Measurements from ENCODE around the gene GALNT10.

Gene GALNT10

DNA sequence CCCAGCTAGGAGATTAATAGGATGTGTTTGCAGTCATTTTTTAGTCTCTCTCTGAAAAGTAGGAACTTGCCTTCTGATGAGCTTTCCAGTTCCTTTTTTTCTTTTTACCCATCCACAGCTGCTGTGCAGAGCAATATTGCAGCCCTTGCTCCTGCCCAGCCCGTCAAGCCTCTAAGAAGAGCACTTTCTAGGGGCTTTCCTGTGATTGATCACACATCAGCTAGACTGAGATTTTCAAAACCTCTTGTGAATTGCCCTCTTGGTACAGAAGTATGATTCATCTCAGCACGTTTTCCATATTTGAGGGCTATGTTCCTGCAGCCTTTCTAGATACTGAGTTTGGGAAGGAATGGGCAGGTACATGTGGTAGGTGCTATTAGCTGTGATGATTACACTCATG, 93.9 kb downstream of the GALNT10 start:
- Mint-ChIP-seq H3K4me3 (no peak overlapping the region), H3K9me3 (no peaks in the 10 kb centered on the region), H3K27ac (peak overlapping the region; percentile 27), H3K4me1 (peaks cover 17 to 32% of the 10 kb centered on the region in 2 donors), H3K27me3 (no peaks in the 10 kb centered on the region), H3K36me3 (peaks cover 0 to 8% of the 10 kb centered on the region in 2 donors)
- peak; percentile 42 for DNase-seq
- peak; percentile 99 to 100 for ATAC-seq (replicated peaks)

DNA sequence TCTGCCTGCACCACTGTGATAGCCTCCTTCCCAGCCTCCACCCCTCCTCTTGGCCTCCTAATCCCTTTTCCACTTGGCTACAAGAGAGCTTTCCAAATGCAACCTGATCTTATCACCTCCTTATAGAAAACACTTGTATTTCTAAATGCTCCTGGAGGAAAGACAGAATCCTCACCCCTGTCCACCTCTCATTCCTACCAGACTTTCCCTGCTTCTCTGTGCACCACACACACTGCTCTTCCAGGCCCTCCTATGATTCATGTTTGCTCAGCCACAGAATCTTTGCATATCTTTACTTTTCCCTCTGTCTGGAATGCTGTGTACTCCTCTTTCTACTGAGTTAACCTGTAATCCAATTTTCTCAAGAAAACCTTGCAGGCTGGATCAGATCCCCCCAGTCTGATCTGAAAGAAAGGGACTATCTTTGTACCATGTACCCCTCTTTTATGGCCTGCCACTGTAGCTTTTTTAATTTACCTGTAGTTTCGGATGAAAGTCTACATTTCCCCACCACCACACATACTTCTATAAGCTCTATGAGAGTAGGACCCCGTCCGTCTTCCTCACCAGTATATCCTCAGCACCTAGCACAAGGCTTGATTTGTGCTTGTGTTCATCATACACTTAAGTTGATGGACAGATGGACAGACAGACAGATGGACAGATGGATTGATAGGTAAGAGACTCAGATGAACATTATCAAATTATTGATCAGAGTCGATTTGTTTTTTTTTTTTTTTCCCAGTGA, 95.3 kb downstream of the GALNT10 start:
- H3K4me1 Mint-ChIP-seq = peaks cover 17 to 32% of the 10 kb centered on the region in 2 donors
- ATAC-seq (replicated peaks) = no peak
- no peak for DNase-seq
- peaks cover 0 to 8% of the 10 kb centered on the region in 2 donors for H3K36me3 Mint-ChIP-seq
- H3K9me3 Mint-ChIP-seq = no peaks in the 10 kb centered on the region
- H3K27me3 Mint-ChIP-seq = no peaks in the 10 kb centered on the region
- H3K4me3 Mint-ChIP-seq = no peak overlapping the region
- H3K27ac Mint-ChIP-seq = no peak overlapping the region

DNA sequence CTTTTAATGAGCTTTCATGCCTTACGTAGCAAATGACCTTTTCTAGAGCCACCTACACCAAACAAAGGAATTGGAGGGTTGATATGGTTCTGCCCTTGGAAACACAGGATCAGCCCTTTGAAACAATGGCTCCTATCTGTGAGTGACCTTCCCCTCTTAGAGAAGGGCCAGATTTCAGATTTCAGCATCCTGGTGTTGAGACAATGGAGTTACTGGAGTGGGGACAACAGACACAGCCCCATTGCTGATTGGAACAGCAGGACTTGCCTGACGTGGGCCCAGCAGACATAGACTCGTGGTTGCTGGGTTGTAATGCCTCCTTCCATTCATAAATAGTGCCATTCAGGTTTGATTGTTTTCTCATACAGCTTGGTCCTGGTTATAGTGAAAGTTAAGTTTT, 96.0 kb downstream of the GALNT10 start:
- H3K27ac Mint-ChIP-seq = no peak overlapping the region
- H3K4me3 Mint-ChIP-seq = no peak overlapping the region
- ATAC-seq (replicated peaks) (no peak), DNase-seq (no peak)
- no peaks in the 10 kb centered on the region for H3K9me3 Mint-ChIP-seq
- no peaks in the 10 kb centered on the region for H3K27me3 Mint-ChIP-seq
- H3K4me1 Mint-ChIP-seq = peaks cover 17 to 32% of the 10 kb centered on the region in 2 donors
- H3K36me3 Mint-ChIP-seq = peaks cover 0 to 7% of the 10 kb centered on the region in 2 donors

DNA sequence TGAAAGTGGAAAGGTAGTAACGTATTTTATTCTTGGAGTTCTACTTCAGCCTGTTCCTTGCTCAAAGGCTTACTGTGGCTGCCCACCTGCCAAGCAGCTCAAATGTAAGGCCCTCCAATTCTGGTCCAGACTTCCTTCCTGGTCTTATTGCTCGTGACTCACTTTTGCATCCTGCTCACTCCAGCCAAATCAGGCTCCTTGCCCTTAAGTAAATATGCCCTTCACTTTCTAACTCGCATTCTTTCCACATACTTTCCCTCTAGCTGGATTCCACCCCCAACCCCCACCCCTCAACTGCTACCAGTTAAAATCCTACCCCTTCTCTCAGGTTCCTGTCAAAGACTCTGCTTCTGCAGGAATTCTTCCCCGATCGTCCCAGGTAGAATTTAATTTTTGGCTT, 96.6 kb downstream of the GALNT10 start:
- DNase-seq (no peak), ATAC-seq (replicated peaks) (no peak)
- no peaks in the 10 kb centered on the region for H3K27me3 Mint-ChIP-seq
- H3K27ac Mint-ChIP-seq = no peak overlapping the region
- H3K36me3 Mint-ChIP-seq = peaks cover 0 to 4% of the 10 kb centered on the region in 2 donors
- peaks cover 17 to 32% of the 10 kb centered on the region in 2 donors for H3K4me1 Mint-ChIP-seq
- no peak overlapping the region for H3K4me3 Mint-ChIP-seq
- H3K9me3 Mint-ChIP-seq = no peaks in the 10 kb centered on the region

DNA sequence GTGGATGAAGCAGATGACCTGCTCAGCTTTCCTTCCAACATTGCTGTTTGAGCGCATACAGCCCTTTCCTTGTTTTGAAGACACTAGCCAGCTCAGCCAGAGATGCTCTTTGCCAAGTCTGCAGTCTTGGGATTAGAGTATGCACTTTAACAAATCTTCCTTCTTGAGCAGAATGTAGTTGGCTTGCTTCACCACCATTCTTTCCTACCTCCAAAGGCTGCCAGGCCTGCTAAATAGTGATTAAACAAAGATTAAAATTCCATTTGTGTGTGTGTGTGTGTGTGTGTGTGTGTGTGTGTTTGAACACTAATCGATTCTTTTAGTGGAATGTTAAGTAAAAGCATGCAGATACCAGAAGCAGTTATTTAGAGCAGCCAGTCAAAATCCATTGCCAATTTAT, 97.6 kb downstream of the GALNT10 start:
- H3K4me3 Mint-ChIP-seq = no peak overlapping the region
- no peaks in the 10 kb centered on the region for H3K9me3 Mint-ChIP-seq
- H3K27me3 Mint-ChIP-seq = no peaks in the 10 kb centered on the region
- ATAC-seq (replicated peaks) (no peak), DNase-seq (no peak)
- peaks cover 0 to 4% of the 10 kb centered on the region in 2 donors for H3K36me3 Mint-ChIP-seq
- peaks cover 17 to 32% of the 10 kb centered on the region in 2 donors for H3K4me1 Mint-ChIP-seq
- H3K27ac Mint-ChIP-seq = no peak overlapping the region

DNA sequence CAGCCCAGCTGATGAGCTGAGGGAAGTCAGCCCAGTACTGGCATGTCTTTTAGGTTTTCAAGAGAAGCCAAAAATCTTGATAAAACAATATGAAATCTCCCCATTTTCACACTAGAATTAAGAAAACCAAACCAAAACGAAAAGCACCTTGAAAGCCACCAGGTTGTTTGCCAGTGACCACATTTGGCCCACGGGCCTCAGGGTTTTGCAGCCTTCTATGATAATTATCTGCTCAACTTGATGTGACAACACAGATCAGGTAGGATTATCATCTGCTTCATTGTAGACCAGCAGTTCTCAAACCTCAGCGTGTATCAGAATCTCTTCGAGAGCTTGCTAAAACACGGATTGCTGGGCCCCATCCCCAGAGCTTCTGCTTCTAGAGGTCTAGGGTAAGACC, 101.4 kb downstream of the GALNT10 start:
- ATAC-seq (replicated peaks) (no peak), DNase-seq (no peak)
- Mint-ChIP-seq H3K4me1 (peaks cover 3 to 6% of the 10 kb centered on the region in 2 donors), H3K4me3 (no peak overlapping the region), H3K9me3 (no peaks in the 10 kb centered on the region), H3K27me3 (no peaks in the 10 kb centered on the region), H3K36me3 (peaks cover 4 to 22% of the 10 kb centered on the region in 2 donors), H3K27ac (no peak overlapping the region)

DNA sequence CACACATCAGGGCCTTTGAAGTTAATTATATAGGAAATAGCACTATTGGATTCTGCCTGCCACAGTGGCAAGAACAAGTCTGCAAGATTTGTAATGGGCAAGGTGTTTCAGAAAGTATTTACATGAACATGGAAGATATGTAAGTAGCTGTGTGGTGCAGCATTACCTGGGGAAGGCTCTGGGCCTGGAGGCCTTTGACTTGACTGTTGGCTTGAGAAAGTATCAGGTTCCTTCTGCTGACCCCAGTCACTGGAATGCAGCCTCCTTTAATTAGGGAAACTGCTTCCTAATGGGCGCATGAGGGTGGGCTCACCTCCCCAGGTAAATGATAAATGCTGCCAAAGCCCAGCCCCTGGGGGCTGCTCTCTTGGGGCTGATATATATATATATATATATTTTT, 102.7 kb downstream of the GALNT10 start:
- no peaks in the 10 kb centered on the region for H3K9me3 Mint-ChIP-seq
- ATAC-seq (replicated peaks) (no peak), DNase-seq (no peak)
- H3K27me3 Mint-ChIP-seq = no peaks in the 10 kb centered on the region
- no peak overlapping the region for H3K4me3 Mint-ChIP-seq
- H3K36me3 Mint-ChIP-seq = peaks cover 4 to 23% of the 10 kb centered on the region in 2 donors
- H3K4me1 Mint-ChIP-seq = peaks cover 4 to 9% of the 10 kb centered on the region in 2 donors
- H3K27ac Mint-ChIP-seq = no peak overlapping the region

DNA sequence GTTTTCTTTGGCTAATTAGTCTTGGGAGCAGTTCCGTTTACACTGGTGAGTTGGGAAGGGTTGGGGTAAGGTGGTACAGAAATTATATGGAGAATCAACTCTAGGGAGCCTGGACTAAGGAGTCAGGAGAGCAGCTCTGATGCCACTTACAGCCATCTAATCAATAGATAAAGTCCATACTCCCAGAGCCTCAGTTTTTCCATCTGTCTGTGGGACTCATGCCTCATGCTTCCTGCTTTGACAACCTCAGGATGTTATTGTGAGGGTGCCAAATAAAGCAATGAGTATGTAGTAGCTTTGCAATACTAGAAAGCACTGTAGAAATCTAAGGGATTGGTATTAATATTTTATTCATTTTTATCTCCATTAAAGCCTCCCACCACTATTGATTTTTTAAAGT, 105.0 kb downstream of the GALNT10 start:
- peaks cover 10 to 28% of the 10 kb centered on the region in 2 donors for H3K36me3 Mint-ChIP-seq
- DNase-seq (no peak), ATAC-seq (replicated peaks) (no peak)
- no peak overlapping the region for H3K27ac Mint-ChIP-seq
- no peak overlapping the region for H3K4me3 Mint-ChIP-seq
- no peaks in the 10 kb centered on the region for H3K27me3 Mint-ChIP-seq
- H3K4me1 Mint-ChIP-seq = peaks cover 4 to 14% of the 10 kb centered on the region in 2 donors
- no peaks in the 10 kb centered on the region for H3K9me3 Mint-ChIP-seq

DNA sequence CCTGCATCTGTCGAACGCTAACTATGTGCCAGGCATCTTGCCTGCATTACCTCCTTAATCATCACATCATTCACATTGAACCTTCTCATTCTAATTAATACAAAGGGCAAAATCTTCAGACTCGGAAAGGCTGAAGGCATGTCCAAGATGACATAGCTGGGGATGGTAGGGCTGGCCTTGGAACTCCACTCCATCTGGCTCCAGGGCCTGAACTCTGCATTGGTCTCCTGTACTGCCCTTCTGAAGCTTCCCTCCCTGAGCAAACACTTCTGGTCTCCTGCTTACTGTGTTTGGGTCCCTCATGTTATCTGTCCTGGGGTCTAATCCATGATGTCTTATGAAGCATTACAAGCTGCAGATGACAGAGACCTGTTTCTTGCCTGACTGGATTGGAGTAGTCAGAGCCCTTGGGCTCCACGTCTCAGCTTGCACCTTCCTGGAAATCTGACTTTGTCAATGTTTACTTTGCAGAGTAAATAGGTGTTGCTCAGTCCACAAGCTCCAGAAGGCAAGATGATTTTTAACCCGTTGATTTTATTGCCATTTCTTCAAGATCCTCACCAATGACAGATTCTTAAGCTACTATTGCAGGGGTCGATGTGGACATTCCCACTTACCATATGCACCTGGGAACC, 106.1 kb downstream of the GALNT10 start:
- Mint-ChIP-seq H3K27me3 (no peaks in the 10 kb centered on the region), H3K4me1 (peaks cover 4 to 14% of the 10 kb centered on the region in 2 donors), H3K27ac (no peak overlapping the region), H3K36me3 (peaks cover 12 to 30% of the 10 kb centered on the region in 2 donors), H3K9me3 (no peaks in the 10 kb centered on the region), H3K4me3 (no peak overlapping the region)
- ATAC-seq (replicated peaks) = no peak
- no peak for DNase-seq

DNA sequence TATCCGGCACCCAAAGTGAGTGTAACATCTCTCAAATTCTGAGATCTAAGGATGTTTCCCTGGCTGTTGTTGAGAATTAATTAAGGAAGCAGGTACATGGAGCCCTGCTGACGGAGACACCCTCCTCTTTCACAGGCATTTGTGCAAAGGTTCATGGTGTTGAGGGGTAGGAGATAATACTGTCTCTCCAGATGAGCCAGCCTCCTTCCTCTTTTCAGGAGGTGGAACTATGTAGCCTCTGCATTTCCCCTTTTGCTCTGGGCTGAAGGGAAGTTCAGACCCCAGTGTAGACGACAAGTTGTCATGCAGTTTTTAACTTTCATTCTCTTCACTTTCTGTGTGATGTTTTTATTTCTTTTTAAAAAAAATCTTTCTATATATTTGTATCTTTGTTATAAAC, 107.5 kb downstream of the GALNT10 start:
- Mint-ChIP-seq H3K4me1 (peaks cover 4 to 14% of the 10 kb centered on the region in 2 donors), H3K27ac (no peak overlapping the region), H3K36me3 (peaks cover 16 to 37% of the 10 kb centered on the region in 2 donors), H3K4me3 (no peak overlapping the region), H3K27me3 (no peaks in the 10 kb centered on the region), H3K9me3 (no peaks in the 10 kb centered on the region)
- DNase-seq = peak; percentile 0
- ATAC-seq (replicated peaks) = peak; percentile 86 to 97

DNA sequence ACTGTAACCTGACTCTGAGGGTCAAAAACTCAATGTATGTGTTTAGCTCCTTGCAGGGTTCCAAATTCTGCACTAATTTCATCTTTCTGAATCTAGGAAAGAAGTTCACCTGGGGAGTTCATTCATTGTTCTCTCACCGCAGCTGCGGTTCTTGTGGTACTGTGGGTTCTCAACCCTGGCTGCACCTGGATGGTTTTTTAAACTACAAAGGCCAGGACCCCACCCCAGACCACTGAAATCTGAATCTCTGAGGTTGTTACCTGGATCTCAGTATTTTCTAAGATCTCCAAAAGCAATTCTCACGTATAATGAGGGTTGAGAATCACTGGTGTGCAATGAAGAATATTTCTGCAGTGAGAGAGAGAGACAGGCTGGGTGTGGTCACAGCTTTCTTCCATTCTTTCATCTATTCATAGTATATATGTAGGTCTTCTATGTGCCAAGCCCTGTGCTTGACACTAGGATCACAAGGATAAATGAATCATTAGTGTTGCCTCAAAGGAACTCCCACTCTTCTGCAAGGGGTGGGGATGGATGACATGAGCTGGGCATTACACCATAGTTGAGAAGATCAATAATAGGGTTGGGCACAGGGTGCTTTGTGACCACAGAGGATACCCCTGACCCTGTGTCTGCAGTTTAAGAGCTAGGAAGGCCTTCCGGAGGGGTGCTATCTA, 109.8 kb downstream of the GALNT10 start:
- no peak for ATAC-seq (replicated peaks)
- H3K36me3 Mint-ChIP-seq = peaks cover 35 to 49% of the 10 kb centered on the region in 2 donors
- H3K27me3 Mint-ChIP-seq = no peaks in the 10 kb centered on the region

DNA sequence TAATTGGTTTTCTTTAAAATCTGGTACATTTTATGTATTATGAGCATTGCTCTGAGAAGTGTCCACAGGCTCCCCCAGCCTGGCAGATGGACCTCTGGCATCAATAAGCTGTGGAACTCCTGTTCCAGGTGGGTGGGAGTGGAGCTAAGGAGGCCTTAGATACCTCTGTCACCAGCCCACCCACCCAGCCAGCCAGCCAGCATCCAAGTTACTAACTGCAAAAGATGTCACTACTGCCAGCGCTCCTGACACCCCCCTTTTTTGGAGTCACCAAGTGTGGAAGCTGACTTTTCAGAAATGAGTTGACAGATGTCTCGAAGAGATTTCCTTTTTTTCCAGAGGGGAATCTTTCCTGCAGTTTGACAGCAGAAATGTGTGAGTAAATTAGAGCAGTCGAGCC, 111.2 kb downstream of the GALNT10 start:
- DNase-seq (no peak), ATAC-seq (replicated peaks) (no peak)
- H3K27me3 Mint-ChIP-seq = no peaks in the 10 kb centered on the region
- H3K4me1 Mint-ChIP-seq = peaks cover 6 to 20% of the 10 kb centered on the region in 2 donors
- no peak overlapping the region for H3K27ac Mint-ChIP-seq
- H3K9me3 Mint-ChIP-seq = peaks cover 5 to 7% of the 10 kb centered on the region in 2 donors
- peaks cover 38 to 52% of the 10 kb centered on the region in 2 donors for H3K36me3 Mint-ChIP-seq
- H3K4me3 Mint-ChIP-seq = no peak overlapping the region

More for the DNA sequence above, 109.8 kb downstream of the GALNT10 start:
- DNase-seq = no peak
- H3K27ac Mint-ChIP-seq = no peak overlapping the region
- peaks cover 4 to 14% of the 10 kb centered on the region in 2 donors for H3K4me1 Mint-ChIP-seq
- H3K9me3 Mint-ChIP-seq = peaks cover 5 to 7% of the 10 kb centered on the region in 2 donors
- no peak overlapping the region for H3K4me3 Mint-ChIP-seq

DNA sequence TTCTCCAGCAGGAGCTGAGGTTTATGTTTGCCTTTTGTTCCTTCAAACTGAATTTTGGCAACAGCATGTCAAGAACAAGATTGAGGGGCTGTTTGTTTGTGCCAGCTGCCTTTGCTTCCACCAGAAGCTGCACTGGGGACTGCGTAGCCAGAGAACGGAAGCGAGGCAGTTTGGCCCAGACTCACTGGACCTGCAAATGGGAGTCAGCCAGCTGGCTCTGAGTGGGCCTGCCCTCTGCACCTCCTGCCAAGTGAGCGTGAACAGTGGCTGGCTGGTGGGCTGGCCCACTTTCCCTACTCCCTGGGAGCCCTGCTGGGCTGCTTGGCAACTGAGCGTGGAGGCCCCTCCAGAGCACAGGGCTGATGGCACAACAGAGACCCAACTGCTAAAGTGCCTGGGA, 111.6 kb downstream of the GALNT10 start:
- Mint-ChIP-seq H3K27me3 (no peaks in the 10 kb centered on the region), H3K36me3 (peaks cover 39 to 52% of the 10 kb centered on the region in 2 donors), H3K27ac (no peak overlapping the region), H3K4me3 (no peak overlapping the region), H3K4me1 (peaks cover 6 to 21% of the 10 kb centered on the region in 2 donors), H3K9me3 (peaks cover 6 to 7% of the 10 kb centered on the region in 2 donors)
- no peak for ATAC-seq (replicated peaks)
- no peak for DNase-seq

DNA sequence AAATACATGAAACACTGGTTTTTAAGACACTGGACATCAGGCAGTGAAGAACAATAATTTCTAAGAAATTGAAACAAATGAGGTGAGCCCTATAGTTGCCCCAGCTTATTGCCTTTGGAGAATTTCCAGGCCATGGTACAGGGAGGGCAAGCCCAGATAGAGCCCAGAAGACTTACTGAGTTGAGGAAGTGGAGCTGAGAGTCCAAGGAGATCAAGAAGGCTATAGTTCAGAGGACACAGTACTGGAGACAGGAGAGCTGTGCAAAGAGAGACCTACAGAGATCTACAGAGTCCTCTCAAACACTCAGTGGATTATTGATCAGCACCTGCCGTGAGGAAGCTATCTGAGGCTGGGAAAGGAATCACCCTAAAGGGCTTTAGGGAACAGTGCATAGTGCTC, 112.6 kb downstream of the GALNT10 start:
- Mint-ChIP-seq H3K4me1 (peaks cover 2 to 14% of the 10 kb centered on the region in 2 donors), H3K27me3 (no peaks in the 10 kb centered on the region), H3K36me3 (peaks cover 39 to 52% of the 10 kb centered on the region in 2 donors), H3K4me3 (no peak overlapping the region), H3K27ac (no peak overlapping the region), H3K9me3 (peaks cover 6 to 7% of the 10 kb centered on the region in 2 donors)
- DNase-seq (no peak), ATAC-seq (replicated peaks) (no peak)

All from stimulated activated naive B cell treated with anti-CD40 and anti-IgM and Interleukin-4, amounts not matched to agents 10 μg/mL and 1 μg/mL and 100 μg/mL, for 72 hours (primary cell).